GM18861 (cell line): ENCODE results near the gene DAZ1.
"Not testable (repeated sequence)": the region's sequence is repeated elsewhere in the genome, so short reads cannot be mapped to it uniquely, and the experiment has no call there.

Experiments used
- ATAC-seq: cut with Tn5 transposase; IDR thresholded peaks from one replicate; pipeline ENCODE4 v1.9.1; 2021; ENCODE audit not compliant: unreplicated experiment

DAZ1 gene, protein sequence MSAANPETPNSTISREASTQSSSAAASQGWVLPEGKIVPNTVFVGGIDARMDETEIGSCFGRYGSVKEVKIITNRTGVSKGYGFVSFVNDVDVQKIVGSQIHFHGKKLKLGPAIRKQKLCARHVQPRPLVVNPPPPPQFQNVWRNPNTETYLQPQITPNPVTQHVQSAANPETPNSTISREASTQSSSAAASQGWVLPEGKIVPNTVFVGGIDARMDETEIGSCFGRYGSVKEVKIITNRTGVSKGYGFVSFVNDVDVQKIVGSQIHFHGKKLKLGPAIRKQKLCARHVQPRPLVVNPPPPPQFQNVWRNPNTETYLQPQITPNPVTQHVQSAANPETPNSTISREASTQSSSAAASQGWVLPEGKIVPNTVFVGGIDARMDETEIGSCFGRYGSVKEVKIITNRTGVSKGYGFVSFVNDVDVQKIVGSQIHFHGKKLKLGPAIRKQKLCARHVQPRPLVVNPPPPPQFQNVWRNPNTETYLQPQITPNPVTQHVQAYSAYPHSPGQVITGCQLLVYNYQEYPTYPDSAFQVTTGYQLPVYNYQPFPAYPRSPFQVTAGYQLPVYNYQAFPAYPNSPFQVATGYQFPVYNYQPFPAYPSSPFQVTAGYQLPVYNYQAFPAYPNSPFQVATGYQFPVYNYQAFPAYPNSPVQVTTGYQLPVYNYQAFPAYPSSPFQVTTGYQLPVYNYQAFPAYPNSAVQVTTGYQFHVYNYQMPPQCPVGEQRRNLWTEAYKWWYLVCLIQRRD

GRCh38 chrY:23198908-23199307 lies at the start of gene DAZ1:
TSS of gene DAZ1 (minus strand) at chrY:23199008. CDS start at chrY:23198800, 208 bp downstream.
- not testable (repeated sequence) for ATAC-seq

GRCh38 chrY:23219233-23219632 lies 20.4 kb upstream of the DAZ1 start, which contains the start of gene DAZ2:
TSS of gene DAZ2 (plus strand) at chrY:23219533. CDS start at chrY:23219741, 208 bp downstream.
- ATAC-seq: not testable (repeated sequence)

DNA sequence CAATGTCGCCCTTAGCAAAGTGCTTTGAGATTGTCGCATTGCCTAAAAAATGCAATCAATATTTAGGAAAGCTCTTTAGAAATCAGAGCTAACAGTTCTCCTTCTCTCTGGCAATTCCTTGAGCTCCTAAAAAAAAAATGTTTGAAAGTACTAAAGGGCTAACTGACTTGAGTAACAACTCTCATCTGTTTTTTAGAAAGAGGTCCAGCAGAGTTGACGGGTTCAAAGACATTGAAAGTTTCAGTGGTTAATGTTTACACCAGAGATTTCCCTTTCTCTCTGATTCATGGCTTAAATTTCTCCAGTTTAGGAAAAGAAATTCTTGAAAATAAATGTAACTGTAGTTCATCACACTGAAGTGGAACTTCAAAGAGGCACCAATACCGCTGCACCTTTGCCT lies 11.9 kb upstream of the DAZ1 start:
- not testable (repeated sequence) for ATAC-seq

DNA sequence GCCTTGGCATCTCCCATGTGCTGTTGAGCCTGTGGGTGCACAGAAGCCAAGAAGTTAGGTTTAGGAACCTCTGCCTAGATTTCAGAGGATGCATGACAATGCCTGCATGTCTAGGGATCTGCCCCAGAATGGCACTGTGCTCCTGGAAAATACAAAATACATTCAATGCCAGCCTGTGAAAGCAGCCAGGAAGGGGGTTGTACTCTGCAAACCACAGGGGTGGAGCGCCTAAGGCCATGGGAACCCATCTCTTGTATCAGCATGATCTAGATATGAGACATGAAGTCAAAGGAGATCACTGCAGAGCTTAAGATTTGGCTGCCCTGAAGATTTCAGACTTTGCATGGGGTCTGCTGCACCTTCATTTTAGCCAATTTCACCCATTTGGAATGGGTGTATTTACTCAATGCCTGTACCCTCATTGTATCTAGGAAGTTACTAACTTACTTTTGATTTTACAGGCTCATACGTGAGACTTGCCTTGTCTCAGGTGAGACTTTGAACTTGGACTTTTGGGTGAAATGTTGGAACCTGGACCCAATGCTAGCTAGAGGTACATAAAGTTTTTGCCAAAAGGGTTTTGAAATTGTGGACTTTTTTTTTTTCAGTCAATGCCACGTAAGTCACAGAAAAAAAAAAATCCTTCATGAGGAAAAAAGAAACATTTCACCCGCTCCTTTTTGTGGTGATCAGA lies 11.1 kb upstream of the DAZ1 start:
- not testable (repeated sequence) for ATAC-seq

DNA sequence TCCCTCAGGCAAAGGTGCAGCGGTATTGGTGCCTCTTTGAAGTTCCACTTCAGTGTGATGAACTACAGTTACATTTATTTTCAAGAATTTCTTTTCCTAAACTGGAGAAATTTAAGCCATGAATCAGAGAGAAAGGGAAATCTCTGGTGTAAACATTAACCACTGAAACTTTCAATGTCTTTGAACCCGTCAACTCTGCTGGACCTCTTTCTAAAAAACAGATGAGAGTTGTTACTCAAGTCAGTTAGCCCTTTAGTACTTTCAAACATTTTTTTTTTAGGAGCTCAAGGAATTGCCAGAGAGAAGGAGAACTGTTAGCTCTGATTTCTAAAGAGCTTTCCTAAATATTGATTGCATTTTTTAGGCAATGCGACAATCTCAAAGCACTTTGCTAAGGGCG lies 8.6 kb upstream of the DAZ1 start:
- ATAC-seq: not testable (repeated sequence)
